Spleen (tissue), 7 donors: ENCODE measurements around the gene TCF7L2.

Experiments
- POLR2A ChIP-seq, 3 donors: fragments of 450-650 bp; IDR thresholded peaks; one replicate each; pipeline ENCODE4 v1.5.1; 2017; ENCODE audit warnings: antibody characterized with exemption in 3 of 3, mild to moderate bottlenecking in 1 of 3
- POLR2AphosphoS5 ChIP-seq, 3 donors: sonication (generic); formaldehyde crosslinking; IDR thresholded peaks; one replicate each; pipeline ENCODE4 v1.5.1; 2017; ENCODE audit warnings: antibody characterized with exemption in 3 of 3
- TF ChIP-seq, protein P1 (sequence below), 11 experiments: fragments of 200-600 bp in 7 of 11; fragments of 450-650 bp in 4 of 11; sonication (generic) in 4 of 11; IDR thresholded peaks in 8 of 11; conservative IDR thresholded peaks in 3 of 11; 1 replicate in 7 of 11; 2 replicates in 4 of 11; pipeline versions ENCODE4 v1.4.0 to v1.8.0; 2016 to 2021; ENCODE audit warnings: antibody characterized with exemption in 11 of 11, inconsistent platforms in 4 of 11, mild to moderate bottlenecking in 1 of 11
- donor health status: DM: no; HTN: no; CAD: no; lungs with moderate emphysema.
- donor health status: DM: no; HTN: no; CAD: no.
- donor health status: DM: no; HTN: no; CAD: no.

DNA sequence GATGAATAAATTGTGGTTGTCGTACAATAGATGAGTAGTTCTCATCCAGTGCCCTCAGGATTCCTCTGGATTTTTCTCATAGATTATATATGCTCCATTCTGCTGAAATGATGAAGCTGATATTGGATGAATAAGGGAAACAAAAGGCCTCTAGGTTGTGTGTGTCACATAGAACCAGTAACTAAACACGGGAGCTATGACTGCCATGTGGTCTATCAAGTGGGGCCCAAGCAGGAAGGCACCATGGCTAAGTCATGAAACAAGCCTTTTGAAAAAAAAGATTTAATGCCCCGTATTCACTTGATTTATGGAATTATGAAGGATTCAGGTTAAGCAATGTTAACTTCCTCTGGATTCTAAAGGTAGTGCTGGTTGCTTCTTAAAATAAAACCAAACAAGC is 225.1 kb downstream of the TCF7L2 start:
- TF ChIP-seq, protein P1, sequence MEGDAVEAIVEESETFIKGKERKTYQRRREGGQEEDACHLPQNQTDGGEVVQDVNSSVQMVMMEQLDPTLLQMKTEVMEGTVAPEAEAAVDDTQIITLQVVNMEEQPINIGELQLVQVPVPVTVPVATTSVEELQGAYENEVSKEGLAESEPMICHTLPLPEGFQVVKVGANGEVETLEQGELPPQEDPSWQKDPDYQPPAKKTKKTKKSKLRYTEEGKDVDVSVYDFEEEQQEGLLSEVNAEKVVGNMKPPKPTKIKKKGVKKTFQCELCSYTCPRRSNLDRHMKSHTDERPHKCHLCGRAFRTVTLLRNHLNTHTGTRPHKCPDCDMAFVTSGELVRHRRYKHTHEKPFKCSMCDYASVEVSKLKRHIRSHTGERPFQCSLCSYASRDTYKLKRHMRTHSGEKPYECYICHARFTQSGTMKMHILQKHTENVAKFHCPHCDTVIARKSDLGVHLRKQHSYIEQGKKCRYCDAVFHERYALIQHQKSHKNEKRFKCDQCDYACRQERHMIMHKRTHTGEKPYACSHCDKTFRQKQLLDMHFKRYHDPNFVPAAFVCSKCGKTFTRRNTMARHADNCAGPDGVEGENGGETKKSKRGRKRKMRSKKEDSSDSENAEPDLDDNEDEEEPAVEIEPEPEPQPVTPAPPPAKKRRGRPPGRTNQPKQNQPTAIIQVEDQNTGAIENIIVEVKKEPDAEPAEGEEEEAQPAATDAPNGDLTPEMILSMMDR (IDR thresholded peaks at IDR 0.05 in 8 of 11, conservative IDR thresholded peaks at IDR 0.05 in 3 of 11), result no peak
- TF ChIP-seq POLR2AphosphoS5 (IDR thresholded peaks at IDR 0.05) (no peak), POLR2A (IDR thresholded peaks at IDR 0.05) (no peak)
